ENCODE results near the gene LIMCH1. TPM values are rescaled to one million over a fixed set of nuclear protein-coding genes. Genes with fewer than 3 reads are reported as not detected.

The LIMCH1 gene
- polyA plus RNA-seq, 1 donor (not counting 4 experiments of a cell fraction or from before 2014, with no cell fraction given), result 1.1 TPM

GRCh38 chr4:41579043-41579442 is 41.1 kb downstream of the LIMCH1 start:
- Histone ChIP-seq H3K27ac (ENCODE audit: control insufficient read depth, insufficient read depth, low read length) (no peak overlapping the region), H4K20me1 (ENCODE audit: control insufficient read depth, extremely low read depth, insufficient read depth, low read length) (no peaks in the 10 kb centered on the region), H3K4me1 (ENCODE audit: control insufficient read depth, extremely low read depth, insufficient read depth, low read length) (no peaks in the 10 kb centered on the region), H3K9me1 (ENCODE audit: control insufficient read depth, extremely low read depth, insufficient read depth, low read length) (no peaks in the 10 kb centered on the region), H3K4me3 (ENCODE audit: control insufficient read depth in 2 of 3, extremely low read depth in 1 of 3, insufficient read depth in 2 of 3, low read depth in 1 of 3, low read length in 3 of 3) (no peak overlapping the region), H3K79me2 (ENCODE audit: control insufficient read depth, insufficient read depth, low read length) (no peaks in the 10 kb centered on the region), H3K9me3 (ENCODE audit: control insufficient read depth, low read depth, low read length) (no peaks in the 10 kb centered on the region), H2AFZ (ENCODE audit: control insufficient read depth, low read length) (no peak overlapping the region), H3K27me3 (ENCODE audit: control insufficient read depth, extremely low read depth, insufficient read depth, low read length) (no peaks in the 10 kb centered on the region), H3K36me3 (ENCODE audit: control insufficient read depth in 2 of 2, extremely low read depth in 1 of 2, insufficient read depth in 2 of 2, low read length in 2 of 2) (no peaks in the 10 kb centered on the region), H3K4me2 (ENCODE audit: control insufficient read depth, extremely low read depth, insufficient read depth, low read depth, low read length) (no peak overlapping the region), H3K9ac (ENCODE audit: control insufficient read depth, extremely low read depth, insufficient read depth, low read length) (no peak overlapping the region)
- TF ChIP-seq EZH2 (IDR thresholded peaks at IDR 0.05; ENCODE audit: low read length) (no peak), CTCF (optimal IDR thresholded peaks at IDR 0.05 in 1 of 3, IDR thresholded peaks at IDR 0.05 in 1 of 3, conservative IDR thresholded peaks at IDR 0.05 in 1 of 3; ENCODE audit: extremely low read depth in 1 of 3, insufficient read depth in 2 of 3, low read length in 3 of 3) (no peak)
- DNase-seq (ENCODE audit: low read depth, low spot score) (no peak), FAIRE-seq (no peak)
- dilution Hi-C loops (cut with MboI; ENCODE audit: extremely low pct_ligation_motif_present, low sequenced_read_pairs), result no loop called here

GRCh38 chr4:41579526-41579925 is 41.6 kb downstream of the LIMCH1 start:
- H3K79me2 ChIP-seq (ENCODE audit: control insufficient read depth, insufficient read depth, low read length), result no peaks in the 10 kb centered on the region
- H3K4me2 ChIP-seq (ENCODE audit: control insufficient read depth, extremely low read depth, insufficient read depth, low read depth, low read length), result no peak overlapping the region
- dilution Hi-C loops (cut with MboI; ENCODE audit: extremely low pct_ligation_motif_present, low sequenced_read_pairs), result no loop called here
- DNase-seq (ENCODE audit: low read depth, low spot score) (no peak), FAIRE-seq (no peak)
- no peaks in the 10 kb centered on the region for H3K4me1 ChIP-seq (ENCODE audit: control insufficient read depth, extremely low read depth, insufficient read depth, low read length)
- H3K9me3 ChIP-seq (ENCODE audit: control insufficient read depth, low read depth, low read length), result no peaks in the 10 kb centered on the region
- H3K36me3 ChIP-seq (ENCODE audit: control insufficient read depth in 2 of 2, extremely low read depth in 1 of 2, insufficient read depth in 2 of 2, low read length in 2 of 2), result no peaks in the 10 kb centered on the region
- no peaks in the 10 kb centered on the region for H4K20me1 ChIP-seq (ENCODE audit: control insufficient read depth, extremely low read depth, insufficient read depth, low read length)
- H3K9me1 ChIP-seq (ENCODE audit: control insufficient read depth, extremely low read depth, insufficient read depth, low read length), result no peaks in the 10 kb centered on the region
- no peak overlapping the region for H3K9ac ChIP-seq (ENCODE audit: control insufficient read depth, extremely low read depth, insufficient read depth, low read length)
- no peak for TF ChIP-seq EZH2 (IDR thresholded peaks at IDR 0.05; ENCODE audit: low read length)
- TF ChIP-seq CTCF (optimal IDR thresholded peaks at IDR 0.05 in 1 of 3, IDR thresholded peaks at IDR 0.05 in 1 of 3, conservative IDR thresholded peaks at IDR 0.05 in 1 of 3; ENCODE audit: extremely low read depth in 1 of 3, insufficient read depth in 2 of 3, low read length in 3 of 3), result no peak
- H2AFZ ChIP-seq (ENCODE audit: control insufficient read depth, low read length), result no peak overlapping the region
- H3K4me3 ChIP-seq (ENCODE audit: control insufficient read depth in 2 of 3, extremely low read depth in 1 of 3, insufficient read depth in 2 of 3, low read depth in 1 of 3, low read length in 3 of 3), result no peak overlapping the region
- H3K27ac ChIP-seq (ENCODE audit: control insufficient read depth, insufficient read depth, low read length), result no peak overlapping the region
- H3K27me3 ChIP-seq (ENCODE audit: control insufficient read depth, extremely low read depth, insufficient read depth, low read length), result no peaks in the 10 kb centered on the region

All from keratinocyte (primary cell).